Activated naive CD8-positive, alpha-beta T cell treated with anti-CD3 and anti-CD28 coated beads, Interleukin-2, amount 50 U/mL, for 16 hours (primary cell): Measurements from ENCODE around the gene CD96.
"Not testable (repeated sequence)": the region's sequence is repeated elsewhere in the genome, so short reads cannot be mapped to it uniquely, and the experiment has no call there.

Experiments used
- DNase-seq: peaks from one replicate; pipeline ENCODE4 v3.0.0-alpha.2; 2020; ENCODE audit warnings: low read depth, low spot score

Gene CD96

GRCh38 chr3:111672461-111672860 lies 130.5 kb downstream of the CD96 start:
- DNase-seq = not testable (repeated sequence)

- no peak for DNase-seq
Observed at GRCh38 chr3:111675846-111676210, 133.8 kb downstream of the CD96 start.

GRCh38 chr3:111676211-111677006 lies 134.4 kb downstream of the CD96 start:
- DNase-seq = no peak

- no peak for DNase-seq
Observed at GRCh38 chr3:111677007-111677392, 135.0 kb downstream of the CD96 start.

GRCh38 chr3:111681661-111682426 lies 139.8 kb downstream of the CD96 start:
- DNase-seq = no peak

GRCh38 chr3:111684640-111685039 lies 142.6 kb downstream of the CD96 start:
- no peak for DNase-seq

- no peak for DNase-seq
Observed at GRCh38 chr3:111688190-111688800, 146.3 kb downstream of the CD96 start.

GRCh38 chr3:111690242-111690641 lies 148.2 kb downstream of the CD96 start:
- DNase-seq = no peak

- no peak for DNase-seq
Observed at GRCh38 chr3:111691293-111691909, 149.4 kb downstream of the CD96 start.

GRCh38 chr3:111692593-111693552 lies 150.9 kb downstream of the CD96 start:
- DNase-seq = no peak

GRCh38 chr3:111694471-111694870 lies 152.5 kb downstream of the CD96 start:
- DNase-seq = no peak

- DNase-seq = no peak
Observed at GRCh38 chr3:111695636-111696117, 153.7 kb downstream of the CD96 start.

GRCh38 chr3:111700054-111700453 lies 158.1 kb downstream of the CD96 start:
- DNase-seq = no peak

- no peak for DNase-seq
Observed at GRCh38 chr3:111701292-111701906, 159.4 kb downstream of the CD96 start.
